Endothelial cell of umbilical vein (primary cell): ENCODE data around the gene SEC31A. TPM values are rescaled to one million over a fixed set of nuclear protein-coding genes. Genes with fewer than 3 reads are reported as not detected.
A peak's percentile ranks its signal among the peaks of the same experiment; 100 is the strongest.

ENCODE experiments used
- BruUV-seq: library from RNA; stranded (reverse); fragments of 400-500 nt; replicated peaks from 2 replicates; lab custom pipeline; 2021; lab: Mats Ljungman, UMichigan
- CTCF ChIA-PET: fragments of 300-600, 350-600 bp; sonication (Branson Sonifier 250); formaldehyde crosslinking; loops from one replicate; lab custom pipeline; 2021; ENCODE audit warnings: antibody characterized with exemption, inconsistent platforms; lab: Charles Lee
- POLR2A ChIA-PET: fragments of 300-600, 350-600 bp; sonication (Branson Sonifier 250); formaldehyde crosslinking; loops from one replicate; lab custom pipeline; 2021; ENCODE audit warnings: antibody characterized with exemption, inconsistent platforms; lab: Charles Lee
- DNase-seq: peaks from one replicate; pipeline ENCODE4 v3.0.0-alpha.2; 2011; ENCODE audit warnings: low read depth, low spot score
- FAIRE-seq: peaks from 2 replicates; lab custom pipeline; 2011; peaks lifted over from hg19 to GRCh38; lab: Jason Lieb, UNC
- H2AFZ ChIP-seq: 2 replicates; pipeline ENCODE4 v1.6.0; 2012; ENCODE audit warnings: low read depth, low read length, control low read depth, inconsistent platforms
- H3K27ac ChIP-seq: 2 replicates; pipeline ENCODE4 v1.5.1; 2011; ENCODE audit warnings: low read depth, mild to moderate bottlenecking, control low read depth, low read length, moderate library complexity; ENCODE audit not compliant: insufficient read depth
- H3K27me3 ChIP-seq, 2 experiments: 2 replicates each; pipeline versions ENCODE4 v1.6.0 to v1.6.1; 2011; ENCODE audit warnings: low read length in 2 of 2, mixed read lengths in 1 of 2; ENCODE audit not compliant: control insufficient read depth in 2 of 2, insufficient read depth in 2 of 2
- H3K36me3 ChIP-seq, 2 experiments: 2 replicates in 1 of 2; 3 replicates in 1 of 2; pipeline ENCODE4 v1.5.1; 2011; ENCODE audit warnings: low read length in 2 of 2, mild to moderate bottlenecking in 1 of 2, moderate library complexity in 1 of 2; ENCODE audit not compliant: control insufficient read depth in 2 of 2, insufficient read depth in 2 of 2; ENCODE audit errors: extremely low read depth in 1 of 2
- H3K4me1 ChIP-seq: 3 replicates; pipeline ENCODE4 v1.5.1; 2011; ENCODE audit warnings: mild to moderate bottlenecking, low read length; ENCODE audit not compliant: control insufficient read depth, insufficient read depth; ENCODE audit errors: extremely low read depth
- H3K4me2 ChIP-seq: 2 replicates; pipeline ENCODE4 v1.6.1; 2011; ENCODE audit warnings: low read length, control low read depth, mixed read lengths; ENCODE audit not compliant: insufficient read depth
- H3K4me3 ChIP-seq, 3 experiments: fragments of 200-600 bp in 1 of 3; sonication (generic), shearing (Covaris generic) in 1 of 3; replicated peaks in 1 of 3; 2 replicates each; pipeline ENCODE4 v1.5.1; 2011 to 2016; ENCODE audit warnings: control low read depth in 3 of 3, low read length in 3 of 3, mild to moderate bottlenecking in 2 of 3, inconsistent platforms in 1 of 3, low read depth in 1 of 3, moderate library complexity in 1 of 3; ENCODE audit not compliant: insufficient read depth in 1 of 3
- H3K79me2 ChIP-seq: 2 replicates; pipeline ENCODE4 v1.6.0; 2012; ENCODE audit warnings: low read length, inconsistent platforms; ENCODE audit not compliant: control insufficient read depth, insufficient read depth
- H3K9ac ChIP-seq: replicated peaks from 2 replicates; pipeline ENCODE3; 2011; ENCODE audit warnings: low read length, control low read depth; ENCODE audit not compliant: insufficient read depth; ENCODE audit errors: extremely low read depth
- H3K9me1 ChIP-seq: replicated peaks from 3 replicates; pipeline ENCODE4 v1.6.0; 2011; ENCODE audit warnings: mild to moderate bottlenecking, low read length; ENCODE audit not compliant: control insufficient read depth, insufficient read depth; ENCODE audit errors: extremely low read depth
- H3K9me3 ChIP-seq: replicated peaks from 2 replicates; pipeline ENCODE4 v1.5.1; 2012; ENCODE audit warnings: low read length, inconsistent platforms; ENCODE audit not compliant: control insufficient read depth, insufficient read depth
- H4K20me1 ChIP-seq: replicated peaks from 2 replicates; pipeline ENCODE3; 2011; ENCODE audit warnings: mild to moderate bottlenecking, low read length; ENCODE audit not compliant: control insufficient read depth, insufficient read depth; ENCODE audit errors: extremely low read depth
- CTCF ChIP-seq, 2 donors: IDR thresholded peaks; 1 replicate in 1 of 2; 2 replicates in 1 of 2; pipeline ENCODE4 v1.5.1; 2011; ENCODE audit warnings: low read length in 2 of 2, mild to moderate bottlenecking in 2 of 2, moderate library complexity in 2 of 2, control low read depth in 1 of 2, inconsistent platforms in 1 of 2, low read depth in 1 of 2; ENCODE audit not compliant: insufficient read depth in 1 of 2; ENCODE audit errors: extremely low read depth in 1 of 2
- EZH2 ChIP-seq: IDR thresholded peaks from 2 replicates; pipeline ENCODE4 v1.6.1; 2012; ENCODE audit warnings: borderline replicate concordance, low read depth, mild to moderate bottlenecking, moderate library complexity, low read length, inconsistent platforms; ENCODE audit not compliant: severe bottlenecking
- FOS ChIP-seq: IDR thresholded peaks from 2 replicates; pipeline ENCODE4 v1.6.1; 2011; ENCODE audit warnings: mild to moderate bottlenecking, low read length, moderate library complexity, borderline replicate concordance; ENCODE audit not compliant: insufficient read depth
- GATA2 ChIP-seq: IDR thresholded peaks from 2 replicates; pipeline ENCODE4 v1.7.0; 2011; ENCODE audit warnings: low read depth, mild to moderate bottlenecking, moderate library complexity, mixed read lengths, low read length; ENCODE audit not compliant: insufficient read length, insufficient read depth
- JUN ChIP-seq: IDR thresholded peaks from 2 replicates; pipeline ENCODE4 v1.6.1; 2011; ENCODE audit warnings: borderline replicate concordance, low read depth; ENCODE audit not compliant: insufficient read length, insufficient read depth
- MAX ChIP-seq: IDR thresholded peaks from 2 replicates; pipeline ENCODE4 v1.6.1; 2011; ENCODE audit not compliant: insufficient read depth, insufficient read length
- MYC ChIP-seq: IDR thresholded peaks from one replicate; pipeline ENCODE4 v1.6.1; 2011; ENCODE audit warnings: mild to moderate bottlenecking, low read depth, low read length
- POLR2A ChIP-seq: IDR thresholded peaks from 2 replicates; pipeline ENCODE4 v1.6.1; 2012; ENCODE audit warnings: low read depth, mild to moderate bottlenecking, control low read depth, low read length
- POLR2AphosphoS5 ChIP-seq: IDR thresholded peaks from 2 replicates; pipeline ENCODE4 v1.6.1; 2012; ENCODE audit warnings: low read depth, mild to moderate bottlenecking, control low read depth, low read length, moderate library complexity; ENCODE audit not compliant: insufficient read depth
- dilution Hi-C: fragments of 300-500 bp; cut with MboI; formaldehyde crosslinking; loops from one replicate; pipeline ENCODE4 v1.15.0; 2019; ENCODE audit warnings: low sequenced_read_pairs; ENCODE audit not compliant: extremely low pct_ligation_motif_present
- intact Hi-C: fragments of 100-400 bp; cut with micrococcal nuclease; formaldehyde crosslinking; loops from one replicate; pipeline ENCODE4 v1.10.0; 2022
- polyA plus RNA-seq, 4 experiments: library from polyadenylated mRNA; depleted of rRNA in 3 of 4; stranded (reverse) in 3 of 4; unstranded in 1 of 4; fragments of >200 nt; gene quantifications; 2 replicates each; pipeline versions ENCODE4 v1.2.1 to v1.2.3, GENCODE V29; 2011 to 2012; ENCODE audit warnings: missing spikeins in 1 of 4
- total RNA-seq: library from RNA; stranded (reverse); gene quantifications from 2 replicates; pipeline ENCODE4 v1.2.3, GENCODE V29; 2021

SEC31A gene
- total and polyA plus RNA-seq, 2 donors (not counting 3 experiments of a cell fraction or from before 2014, with no cell fraction given): 226 to 301 TPM

- H3K4me1 ChIP-seq: peaks cover 11% of the 10 kb centered on the region
- FAIRE-seq: no peak
- ChIA-PET POLR2A (no interaction called here), CTCF (interaction anchor here (0.6 kb wide), 1 partner anchor 358 kb away, joined by 3 read pairs; no protein-coding TSS in a partner anchor)
- H3K27me3 ChIP-seq: no peaks in the 10 kb centered on the region
- H3K36me3 ChIP-seq: peaks cover 20 to 43% of the 10 kb centered on the region in 2 experiments
- no peaks in the 10 kb centered on the region for H3K79me2 ChIP-seq
- peaks cover 2% of the 10 kb centered on the region for H3K9me1 ChIP-seq
- intact Hi-C loops (loop anchor here (5.0 kb wide), 1 partner anchor 358 kb away; no protein-coding TSS in a partner anchor), dilution Hi-C loops (no loop called here)
- H2AFZ ChIP-seq: no peak overlapping the region
- no peak overlapping the region for H3K27ac ChIP-seq
- no peak overlapping the region for H3K4me3 ChIP-seq
- DNase-seq: no peak
- BruUV-seq: no TSS peak
- no peaks in the 10 kb centered on the region for H4K20me1 ChIP-seq
- TF ChIP-seq POLR2A (no peak), MAX (no peak), EZH2 (no peak), JUN (no peak), GATA2 (no peak), FOS (no peak), CTCF (IDR thresholded peaks at IDR 0.05; ENCODE audit: extremely low read depth in 1 of 2, insufficient read depth in 1 of 2, low read depth in 1 of 2, low read length in 2 of 2) (no peak), POLR2AphosphoS5 (no peak), MYC (no peak)
- peak overlapping the region; percentile 9 for H3K9ac ChIP-seq
- no peaks in the 10 kb centered on the region for H3K9me3 ChIP-seq
- H3K4me2 ChIP-seq: no peak overlapping the region
These were observed 70.3 kb downstream of the SEC31A start for GRCh38 chr4:82820689-82821088.
